WERI-Rb-1 (cell line): ENCODE data around the gene FAM107A.

Experiments
- DNase-seq: peaks from one replicate; pipeline ENCODE4 v3.0.0-alpha.2; 2020
- H3K27ac ChIP-seq: fragments of 250-450 bp; sonication (Bioruptor Pico); 2 replicates; pipeline ENCODE4 v1.5.1; 2020; ENCODE audit warnings: mild to moderate bottlenecking, moderate library complexity
- H3K27me3 ChIP-seq: fragments of 250-450 bp; sonication (Bioruptor Pico); 2 replicates; pipeline ENCODE4 v1.5.1; 2021; ENCODE audit warnings: mild to moderate bottlenecking, low read depth, moderate library complexity; ENCODE audit not compliant: insufficient read depth, severe bottlenecking
- H3K36me3 ChIP-seq: fragments of 250-450 bp; sonication (Bioruptor Pico); 2 replicates; pipeline ENCODE4 v1.5.1; 2020; ENCODE audit warnings: mild to moderate bottlenecking, moderate library complexity
- H3K4me3 ChIP-seq: 2 replicates; pipeline ENCODE4 v1.5.1; 2011; ENCODE audit warnings: low read depth, mild to moderate bottlenecking, control low read depth, low read length
- H3K9me3 ChIP-seq: fragments of 250-450 bp; sonication (Bioruptor Pico); 2 replicates; pipeline ENCODE4 v1.5.1; 2021; ENCODE audit warnings: mild to moderate bottlenecking, moderate library complexity; ENCODE audit not compliant: severe bottlenecking
- TF ChIP-seq, protein P1 (sequence below): IDR thresholded peaks from 2 replicates; pipeline ENCODE4 v1.5.1; 2011; ENCODE audit warnings: low read depth, mild to moderate bottlenecking, control low read depth, inconsistent platforms, low read length

The FAM107A gene

DNA sequence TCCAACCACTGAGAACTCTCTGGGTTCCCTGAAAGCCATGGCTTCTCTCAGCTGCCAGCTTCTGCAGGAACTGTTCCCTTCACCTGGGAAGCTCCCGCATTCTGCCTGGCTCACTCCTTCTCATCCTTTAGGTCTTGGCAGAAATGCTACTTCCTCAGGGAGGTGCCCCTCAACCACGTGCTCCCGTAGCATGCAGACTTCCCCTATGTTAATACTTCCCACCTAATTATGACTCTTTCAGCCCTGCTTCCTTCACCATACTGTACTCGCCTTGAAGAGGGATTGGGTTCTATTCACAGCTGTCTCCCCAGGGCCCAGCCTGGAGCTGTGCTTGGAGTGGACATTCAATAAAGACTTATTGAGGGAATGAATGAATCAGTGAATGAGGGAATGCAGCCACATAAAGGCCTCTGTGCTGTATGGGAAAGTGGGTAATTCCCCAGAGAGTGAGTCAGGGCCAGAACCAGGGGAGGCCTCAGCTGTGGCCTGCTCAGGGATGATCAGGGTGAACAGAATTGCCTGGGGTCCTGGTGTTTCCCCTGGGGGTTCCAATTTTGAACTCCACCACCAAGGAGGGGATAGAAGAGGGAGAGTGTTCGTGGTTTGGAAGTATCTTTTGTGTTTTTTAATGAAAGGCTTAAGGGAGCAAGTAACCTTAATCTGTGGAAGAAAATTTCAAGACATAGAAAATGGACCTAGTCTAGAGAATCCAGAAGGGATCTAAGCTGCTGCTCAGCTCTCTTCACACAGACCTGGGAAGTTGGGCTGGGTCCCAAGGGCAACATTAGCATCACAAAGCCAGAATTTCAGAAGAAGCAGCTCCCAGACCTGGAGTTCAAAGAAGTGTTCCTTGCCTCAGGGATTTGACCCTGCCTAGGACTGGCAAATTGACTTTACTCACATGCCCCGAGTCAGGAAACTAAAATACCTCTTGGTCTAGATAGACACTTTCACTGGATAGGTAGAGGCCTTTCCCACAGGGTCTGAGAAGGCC lies 14.6 kb upstream of the FAM107A start:
- Histone ChIP-seq H3K27me3 (no peaks in the 10 kb centered on the region), H3K36me3 (no peaks in the 10 kb centered on the region), H3K4me3 (no peak overlapping the region), H3K27ac (no peak overlapping the region), H3K9me3 (no peaks in the 10 kb centered on the region)
- DNase-seq = no peak
- TF ChIP-seq, protein P1, sequence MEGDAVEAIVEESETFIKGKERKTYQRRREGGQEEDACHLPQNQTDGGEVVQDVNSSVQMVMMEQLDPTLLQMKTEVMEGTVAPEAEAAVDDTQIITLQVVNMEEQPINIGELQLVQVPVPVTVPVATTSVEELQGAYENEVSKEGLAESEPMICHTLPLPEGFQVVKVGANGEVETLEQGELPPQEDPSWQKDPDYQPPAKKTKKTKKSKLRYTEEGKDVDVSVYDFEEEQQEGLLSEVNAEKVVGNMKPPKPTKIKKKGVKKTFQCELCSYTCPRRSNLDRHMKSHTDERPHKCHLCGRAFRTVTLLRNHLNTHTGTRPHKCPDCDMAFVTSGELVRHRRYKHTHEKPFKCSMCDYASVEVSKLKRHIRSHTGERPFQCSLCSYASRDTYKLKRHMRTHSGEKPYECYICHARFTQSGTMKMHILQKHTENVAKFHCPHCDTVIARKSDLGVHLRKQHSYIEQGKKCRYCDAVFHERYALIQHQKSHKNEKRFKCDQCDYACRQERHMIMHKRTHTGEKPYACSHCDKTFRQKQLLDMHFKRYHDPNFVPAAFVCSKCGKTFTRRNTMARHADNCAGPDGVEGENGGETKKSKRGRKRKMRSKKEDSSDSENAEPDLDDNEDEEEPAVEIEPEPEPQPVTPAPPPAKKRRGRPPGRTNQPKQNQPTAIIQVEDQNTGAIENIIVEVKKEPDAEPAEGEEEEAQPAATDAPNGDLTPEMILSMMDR = no peak

DNA sequence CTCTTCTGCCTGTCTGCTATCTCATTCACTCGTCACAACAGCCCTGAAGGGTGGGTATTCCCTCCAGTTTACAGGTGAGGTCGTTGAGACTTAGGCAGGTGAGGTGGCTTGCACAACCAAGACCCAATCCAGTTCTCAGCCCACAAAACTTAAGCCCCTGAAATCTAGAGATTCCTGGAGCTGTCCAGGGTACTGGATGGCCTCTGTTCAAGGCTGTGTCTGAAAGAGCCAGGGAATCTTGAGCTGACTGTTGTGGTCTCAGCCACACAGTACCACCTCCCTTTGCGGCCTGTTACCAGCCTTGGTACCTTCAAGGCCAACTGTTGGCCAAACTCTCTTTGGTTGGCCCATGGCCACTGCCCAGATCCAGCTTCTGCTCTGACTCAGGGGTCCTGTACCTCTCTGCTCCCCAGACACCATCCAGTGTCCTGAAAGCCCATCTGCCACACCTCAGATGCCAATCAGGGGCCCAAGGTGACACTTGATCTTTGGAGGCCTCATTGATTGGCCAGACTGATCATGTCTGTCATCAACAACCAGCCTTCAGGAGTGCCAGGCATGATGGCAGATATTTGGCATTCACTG lies 10.9 kb upstream of the FAM107A start:
- TF ChIP-seq, protein P1 = no peak
- H3K27me3 ChIP-seq = no peaks in the 10 kb centered on the region
- no peak overlapping the region for H3K27ac ChIP-seq
- no peaks in the 10 kb centered on the region for H3K36me3 ChIP-seq
- no peaks in the 10 kb centered on the region for H3K9me3 ChIP-seq
- H3K4me3 ChIP-seq = no peak overlapping the region
- no peak for DNase-seq

DNA sequence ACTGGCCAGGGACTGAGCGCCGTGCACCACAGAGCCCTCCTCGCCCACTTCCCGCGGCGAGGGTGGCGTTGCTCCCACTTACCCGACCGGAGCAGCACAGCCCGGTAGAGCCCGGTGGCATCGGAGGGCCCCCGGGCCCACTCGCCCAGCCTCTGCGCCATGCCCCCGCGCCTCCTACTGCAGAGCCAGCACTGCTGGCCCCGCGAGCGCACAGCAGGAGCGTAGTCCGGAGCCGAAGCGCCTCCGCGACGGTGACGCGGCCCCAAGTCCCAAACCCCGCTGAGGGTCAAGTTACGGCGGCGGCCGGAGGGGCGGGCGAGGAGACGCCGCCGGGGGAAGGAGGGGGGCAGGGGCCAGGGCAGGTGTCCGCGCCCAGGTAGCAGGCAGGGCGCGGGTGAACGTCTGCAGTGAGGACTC lies 9.6 kb upstream of the FAM107A start:
- no peak for DNase-seq
- no peaks in the 10 kb centered on the region for H3K9me3 ChIP-seq

DNA sequence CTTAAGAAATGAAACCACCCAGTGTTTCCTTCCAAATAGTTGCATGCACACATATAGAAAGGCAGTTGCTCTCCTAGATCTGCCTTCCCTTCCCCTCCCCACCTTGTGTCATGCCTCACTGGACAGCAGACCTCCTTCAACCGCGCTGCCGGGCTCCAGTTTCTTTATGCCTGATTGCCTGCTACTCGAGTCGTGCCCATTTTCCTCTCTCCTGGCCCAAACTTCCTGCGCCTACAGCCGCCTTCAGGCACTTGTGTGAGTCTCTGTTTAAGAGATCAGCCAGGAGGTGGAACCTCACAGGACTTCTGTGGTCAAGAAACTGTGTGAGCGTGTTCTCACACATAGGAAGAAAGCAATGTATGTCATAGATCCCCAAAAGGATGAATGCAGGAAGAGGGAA lies 8.8 kb upstream of the FAM107A start:
- Histone ChIP-seq H3K27ac (no peak overlapping the region), H3K27me3 (no peaks in the 10 kb centered on the region), H3K4me3 (no peak overlapping the region), H3K9me3 (no peaks in the 10 kb centered on the region), H3K36me3 (no peaks in the 10 kb centered on the region)
- TF ChIP-seq, protein P1 = no peak
- no peak for DNase-seq

More for the DNA sequence above, 9.6 kb upstream of the FAM107A start:
- Histone ChIP-seq H3K27ac (no peak overlapping the region), H3K4me3 (no peak overlapping the region), H3K36me3 (no peaks in the 10 kb centered on the region), H3K27me3 (no peaks in the 10 kb centered on the region)
- TF ChIP-seq, protein P1 = no peak

DNA sequence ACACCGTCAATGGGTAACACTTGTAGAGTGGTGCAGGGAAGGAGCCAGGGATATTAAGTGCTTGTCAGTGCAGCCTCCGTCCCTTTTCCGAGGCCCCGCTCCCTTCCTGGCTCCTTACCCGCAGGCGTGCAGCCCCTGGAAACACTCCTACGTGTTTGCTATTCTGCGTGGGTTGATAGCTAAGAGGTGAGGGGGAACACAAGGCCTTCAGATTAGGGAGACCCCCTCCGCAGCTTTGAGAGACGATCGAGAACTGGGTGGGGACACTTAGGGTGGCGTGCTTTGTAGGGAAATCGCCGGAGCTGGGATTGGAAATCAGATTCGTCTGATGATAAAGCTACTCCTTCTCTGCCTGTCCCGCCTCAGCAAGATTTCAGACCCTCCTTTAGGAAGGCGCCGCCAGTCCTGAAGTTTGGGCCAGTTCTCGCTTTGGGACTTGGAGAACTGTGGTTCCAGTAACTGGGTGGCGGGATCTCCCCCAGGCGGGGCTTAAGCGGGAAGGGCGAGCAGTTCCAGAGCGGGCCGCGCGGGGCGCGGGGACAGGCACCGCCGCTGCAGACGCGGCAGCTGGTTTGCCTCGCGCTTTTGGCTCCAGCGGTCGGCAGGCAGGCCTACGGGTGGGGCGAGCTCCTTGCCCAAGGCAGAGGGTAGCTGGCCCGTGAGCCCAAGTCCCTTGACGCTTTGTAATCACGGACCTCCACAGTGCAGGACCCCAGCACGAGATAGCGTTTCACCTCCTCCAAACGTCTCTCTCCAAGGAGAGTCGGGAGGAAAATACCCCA lies 8.0 kb upstream of the FAM107A start:
- H3K4me3 ChIP-seq = no peak overlapping the region
- TF ChIP-seq, protein P1 = no peak
- no peak for DNase-seq

More for the DNA sequence above, 8.0 kb upstream of the FAM107A start:
- no peak overlapping the region for H3K27ac ChIP-seq
- no peaks in the 10 kb centered on the region for H3K36me3 ChIP-seq
- H3K27me3 ChIP-seq = no peaks in the 10 kb centered on the region
- H3K9me3 ChIP-seq = no peaks in the 10 kb centered on the region
